GM12892 (cell line): ENCODE data around the gene MAP2K3.

Experiments
- POLR2A ChIP-seq: IDR thresholded peaks from 2 replicates; pipeline ENCODE4 v1.6.1; 2011; ENCODE audit warnings: low read depth, low read length, control low read depth
- POLR2AphosphoS5 ChIP-seq: IDR thresholded peaks from 2 replicates; pipeline ENCODE4 v1.6.1; 2011; ENCODE audit warnings: low read depth, low read length, control low read depth
- TAF1 ChIP-seq: IDR thresholded peaks from 2 replicates; pipeline ENCODE4 v1.6.1; 2011; ENCODE audit warnings: low read depth, mild to moderate bottlenecking, control low read depth, low read length, borderline replicate concordance

GRCh38 chr17:21357696-21358656 is 73.5 kb downstream of the MAP2K3 start:
- TF ChIP-seq POLR2AphosphoS5, result no peak
- no peak for TF ChIP-seq POLR2A
- no peak for TF ChIP-seq TAF1
